ENCODE results near the gene NAA11. TPM values are rescaled to one million over a fixed set of nuclear protein-coding genes. Genes with fewer than 3 reads are reported as not detected.

Gene NAA11
- total RNA-seq, 1 experiment from 2014 or later: not detected

DNA sequence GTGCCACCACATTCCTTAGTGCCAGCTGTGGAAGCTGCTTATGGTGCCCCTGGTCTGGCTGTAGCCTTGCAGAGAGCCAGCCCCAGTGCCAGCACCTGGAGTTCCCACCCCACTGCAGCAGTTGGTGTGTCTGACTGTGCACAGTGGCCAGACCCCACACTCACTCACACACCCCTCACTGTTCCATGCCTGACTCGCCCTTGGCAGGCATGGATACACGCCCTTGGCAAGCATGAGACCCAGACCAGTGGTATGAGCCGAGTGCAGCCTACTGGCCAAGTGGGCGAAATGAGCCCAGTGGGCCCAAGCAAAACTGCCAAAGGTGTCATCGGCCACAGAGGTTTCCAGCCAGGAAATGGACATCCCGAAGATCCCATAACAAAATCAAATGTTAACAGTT, 27.4 kb downstream of the NAA11 start:
- no peak for TF ChIP-seq EZH2 (IDR thresholded peaks at IDR 0.05; ENCODE audit: low read depth)
- TF ChIP-seq, protein P1, sequence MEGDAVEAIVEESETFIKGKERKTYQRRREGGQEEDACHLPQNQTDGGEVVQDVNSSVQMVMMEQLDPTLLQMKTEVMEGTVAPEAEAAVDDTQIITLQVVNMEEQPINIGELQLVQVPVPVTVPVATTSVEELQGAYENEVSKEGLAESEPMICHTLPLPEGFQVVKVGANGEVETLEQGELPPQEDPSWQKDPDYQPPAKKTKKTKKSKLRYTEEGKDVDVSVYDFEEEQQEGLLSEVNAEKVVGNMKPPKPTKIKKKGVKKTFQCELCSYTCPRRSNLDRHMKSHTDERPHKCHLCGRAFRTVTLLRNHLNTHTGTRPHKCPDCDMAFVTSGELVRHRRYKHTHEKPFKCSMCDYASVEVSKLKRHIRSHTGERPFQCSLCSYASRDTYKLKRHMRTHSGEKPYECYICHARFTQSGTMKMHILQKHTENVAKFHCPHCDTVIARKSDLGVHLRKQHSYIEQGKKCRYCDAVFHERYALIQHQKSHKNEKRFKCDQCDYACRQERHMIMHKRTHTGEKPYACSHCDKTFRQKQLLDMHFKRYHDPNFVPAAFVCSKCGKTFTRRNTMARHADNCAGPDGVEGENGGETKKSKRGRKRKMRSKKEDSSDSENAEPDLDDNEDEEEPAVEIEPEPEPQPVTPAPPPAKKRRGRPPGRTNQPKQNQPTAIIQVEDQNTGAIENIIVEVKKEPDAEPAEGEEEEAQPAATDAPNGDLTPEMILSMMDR (conservative IDR thresholded peaks at IDR 0.05): no peak
- H3K4me1 ChIP-seq (replicated peaks; ENCODE audit: insufficient read depth): no peaks in the 10 kb centered on the region
- BruUV-seq (replicated peaks): no TSS peak
- H2AFZ ChIP-seq: no peak overlapping the region
- H3K27ac ChIP-seq: no peak overlapping the region
- no peaks in the 10 kb centered on the region for H3F3A ChIP-seq (ENCODE audit: insufficient read depth, low read depth)
- H3K36me3 ChIP-seq (ENCODE audit: low read depth): no peaks in the 10 kb centered on the region
- ChIA-PET POLR2A (ENCODE audit: unreplicated experiment) (no interaction called here), CTCF (no interaction called here)
- intact Hi-C loops (cut with micrococcal nuclease; ENCODE audit: unreplicated experiment): no loop called here
- no peaks in the 10 kb centered on the region for H3K9me3 ChIP-seq (ENCODE audit: insufficient read depth, low read depth)
- H3K9me2 ChIP-seq (ENCODE audit: insufficient read depth): no peaks in the 10 kb centered on the region
- no peak overlapping the region for H3K4me3 ChIP-seq
- H4K20me1 ChIP-seq (ENCODE audit: insufficient read depth): no peaks in the 10 kb centered on the region
- no peaks in the 10 kb centered on the region for H3K27me3 ChIP-seq (ENCODE audit: insufficient read depth, low read depth)
- H3K4me2 ChIP-seq: no peak overlapping the region
- no peaks in the 10 kb centered on the region for H3K79me2 ChIP-seq (ENCODE audit: low read depth)
- DNase-seq: no peak

DNA sequence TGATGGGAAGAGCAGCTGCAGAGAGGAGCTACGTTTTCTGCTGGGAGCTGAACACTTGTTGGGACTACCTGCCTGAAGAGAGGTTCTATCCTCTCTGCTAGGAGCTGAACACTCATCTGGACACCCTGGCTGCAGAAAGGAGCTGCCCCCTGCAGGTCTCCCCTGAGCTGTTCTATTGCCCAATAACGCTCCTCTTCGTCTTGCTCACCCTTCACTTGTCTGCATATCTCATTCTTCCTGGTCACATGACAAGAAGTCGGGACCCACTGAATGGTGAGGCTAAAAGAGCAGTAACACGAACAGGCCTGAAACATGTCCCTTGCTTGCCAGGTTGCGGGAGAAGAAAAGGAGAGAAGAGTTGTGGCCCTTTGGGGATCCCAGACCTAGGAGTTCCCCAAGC, 27.8 kb downstream of the NAA11 start:
- Histone ChIP-seq H3K27ac (no peak overlapping the region), H4K20me1 (ENCODE audit: insufficient read depth) (no peaks in the 10 kb centered on the region), H3K9me3 (ENCODE audit: insufficient read depth, low read depth) (no peaks in the 10 kb centered on the region), H3K4me1 (replicated peaks; ENCODE audit: insufficient read depth) (no peaks in the 10 kb centered on the region), H3K4me2 (no peak overlapping the region), H3K36me3 (ENCODE audit: low read depth) (no peaks in the 10 kb centered on the region), H2AFZ (no peak overlapping the region), H3K9me2 (ENCODE audit: insufficient read depth) (no peaks in the 10 kb centered on the region), H3K27me3 (ENCODE audit: insufficient read depth, low read depth) (no peaks in the 10 kb centered on the region), H3K4me3 (no peak overlapping the region), H3K79me2 (ENCODE audit: low read depth) (no peaks in the 10 kb centered on the region), H3F3A (ENCODE audit: insufficient read depth, low read depth) (no peaks in the 10 kb centered on the region)
- ChIA-PET POLR2A (ENCODE audit: unreplicated experiment) (no interaction called here), CTCF (no interaction called here)
- no TSS peak for BruUV-seq (replicated peaks)
- intact Hi-C loops (cut with micrococcal nuclease; ENCODE audit: unreplicated experiment): no loop called here
- TF ChIP-seq, protein P1 (conservative IDR thresholded peaks at IDR 0.05): no peak
- no peak for TF ChIP-seq EZH2 (IDR thresholded peaks at IDR 0.05; ENCODE audit: low read depth)
- DNase-seq: no peak

DNA sequence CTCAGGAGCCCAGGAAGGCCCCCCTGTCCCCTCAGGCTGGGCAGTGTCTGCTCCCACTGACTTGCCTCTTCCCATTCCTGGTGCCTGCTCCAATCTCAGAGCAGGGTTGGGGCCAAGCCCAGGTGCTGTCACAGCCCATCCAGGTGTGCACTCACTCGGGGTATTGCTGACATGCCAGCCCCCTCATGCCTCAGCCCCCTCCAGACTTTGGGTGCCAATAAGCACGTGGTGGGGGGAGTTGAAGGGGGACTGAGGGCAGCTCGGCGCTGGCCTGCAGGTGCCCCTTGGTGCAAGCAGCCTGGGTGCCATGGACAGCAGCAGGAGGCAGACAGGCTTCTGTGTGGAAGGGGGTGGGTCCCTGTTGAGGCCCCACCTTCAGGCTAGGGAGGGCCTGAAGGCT, 28.4 kb downstream of the NAA11 start:
- no peaks in the 10 kb centered on the region for H3K36me3 ChIP-seq (ENCODE audit: low read depth)
- no peaks in the 10 kb centered on the region for H3K79me2 ChIP-seq (ENCODE audit: low read depth)
- H3K27ac ChIP-seq: no peak overlapping the region
- no TSS peak for BruUV-seq (replicated peaks)
- no peak for DNase-seq
- TF ChIP-seq EZH2 (IDR thresholded peaks at IDR 0.05; ENCODE audit: low read depth): no peak
- TF ChIP-seq, protein P1 (conservative IDR thresholded peaks at IDR 0.05): no peak
- no peaks in the 10 kb centered on the region for H3K4me1 ChIP-seq (replicated peaks; ENCODE audit: insufficient read depth)
- intact Hi-C loops (cut with micrococcal nuclease; ENCODE audit: unreplicated experiment): no loop called here
- no peaks in the 10 kb centered on the region for H4K20me1 ChIP-seq (ENCODE audit: insufficient read depth)
- POLR2A ChIA-PET (ENCODE audit: unreplicated experiment): no interaction called here
- H3K9me2 ChIP-seq (ENCODE audit: insufficient read depth): no peaks in the 10 kb centered on the region
- no peaks in the 10 kb centered on the region for H3K27me3 ChIP-seq (ENCODE audit: insufficient read depth, low read depth)
- H2AFZ ChIP-seq: no peak overlapping the region
- CTCF ChIA-PET: no interaction called here
- no peak overlapping the region for H3K4me2 ChIP-seq
- H3K9me3 ChIP-seq (ENCODE audit: insufficient read depth, low read depth): no peaks in the 10 kb centered on the region
- H3K4me3 ChIP-seq: no peak overlapping the region
- no peaks in the 10 kb centered on the region for H3F3A ChIP-seq (ENCODE audit: insufficient read depth, low read depth)

Measured in PC-9 (cell line).